Sigmoid colon (tissue), 4 donors: ENCODE results near the gene AUTS2.

Experiments used
- CTCF ChIP-seq, 4 experiments: fragments of 450-650 bp in 3 of 4; fragments of 200-600 bp in 1 of 4; IDR thresholded peaks; one replicate each; pipeline ENCODE4 v1.5.1; 2016 to 2019; ENCODE audit warnings: antibody characterized with exemption in 4 of 4, mild to moderate bottlenecking in 3 of 4, moderate library complexity in 2 of 4
- EP300 ChIP-seq, 4 donors: sonication (generic); formaldehyde crosslinking; IDR thresholded peaks; one replicate each; pipeline ENCODE4 v1.6.1; 2017; ENCODE audit warnings: antibody characterized with exemption in 4 of 4
- POLR2A ChIP-seq, 2 donors: fragments of 450-650 bp; IDR thresholded peaks; one replicate each; pipeline ENCODE4 v1.6.1; 2016; ENCODE audit warnings: antibody characterized with exemption in 2 of 2, mild to moderate bottlenecking in 2 of 2, moderate library complexity in 2 of 2
- POLR2AphosphoS5 ChIP-seq, 4 donors: sonication (generic); formaldehyde crosslinking; IDR thresholded peaks; one replicate each; pipeline ENCODE4 v1.6.1; 2017; ENCODE audit warnings: antibody characterized with exemption in 4 of 4

GRCh38 chr7:69686366-69686765, 88.1 kb downstream of the AUTS2 start:
- no peak for TF ChIP-seq CTCF (IDR thresholded peaks at IDR 0.05)
- no peak for TF ChIP-seq POLR2A (IDR thresholded peaks at IDR 0.05)
- no peak for TF ChIP-seq POLR2AphosphoS5 (IDR thresholded peaks at IDR 0.05)
- TF ChIP-seq EP300 (IDR thresholded peaks at IDR 0.05): no peak
